Hepatocyte (in vitro differentiated cells): ENCODE results near the gene TUNAR. TPM values are rescaled to one million over a fixed set of nuclear protein-coding genes. Genes with fewer than 3 reads are reported as not detected.
"Not testable (repeated sequence)": the region's sequence is repeated elsewhere in the genome, so short reads cannot be mapped to it uniquely, and the experiment has no call there.

Source experiments
- DNase-seq: peaks from one replicate; pipeline ENCODE4 v3.0.0-alpha.2; 2016; ENCODE audit warnings: low spot score
- H2AFZ ChIP-seq: fragments of 200-600 bp; sonication (generic); 2 replicates; pipeline ENCODE4 v1.6.0; 2016; ENCODE audit warnings: antibody characterized with exemption, mild to moderate bottlenecking
- H3K27ac ChIP-seq: fragments of 200-600 bp; sonication (generic); 2 replicates; pipeline ENCODE4 v1.5.1; 2016; ENCODE audit warnings: mild to moderate bottlenecking
- H3K27me3 ChIP-seq: fragments of 200-600 bp; sonication (generic); 2 replicates; pipeline ENCODE4 v1.6.1; 2016
- H3K36me3 ChIP-seq: fragments of 200-600 bp; sonication (generic); replicated peaks from 2 replicates; pipeline ENCODE4 v1.5.1; 2016; ENCODE audit warnings: low read depth; ENCODE audit not compliant: insufficient read depth
- H3K4me1 ChIP-seq: fragments of 200-600 bp; sonication (generic); 2 replicates; pipeline ENCODE4 v1.5.1; 2016; ENCODE audit warnings: mild to moderate bottlenecking, moderate library complexity; ENCODE audit not compliant: insufficient read depth
- H3K4me2 ChIP-seq: fragments of 200-600 bp; sonication (generic); 2 replicates; pipeline ENCODE4 v1.6.0; 2016
- H3K4me3 ChIP-seq: fragments of 200-600 bp; sonication (generic); 2 replicates; pipeline ENCODE4 v1.5.1; 2016; ENCODE audit warnings: mild to moderate bottlenecking
- H3K79me2 ChIP-seq: fragments of 200-600 bp; sonication (generic); 2 replicates; pipeline ENCODE4 v1.6.0; 2017; ENCODE audit warnings: mild to moderate bottlenecking
- H3K9me2 ChIP-seq: fragments of 200-600 bp; sonication (generic); replicated peaks from 2 replicates; pipeline ENCODE4 v1.6.0; 2017; ENCODE audit warnings: mild to moderate bottlenecking; ENCODE audit not compliant: insufficient read depth
- H3K9me3 ChIP-seq: fragments of 200-600 bp; sonication (generic); 2 replicates; pipeline ENCODE4 v1.5.1; 2016; ENCODE audit warnings: low read depth, mild to moderate bottlenecking
- H4K20me1 ChIP-seq: fragments of 200-600 bp; sonication (generic); 2 replicates; pipeline ENCODE4 v1.6.0; 2016; ENCODE audit warnings: mild to moderate bottlenecking; ENCODE audit not compliant: insufficient read depth, poor library complexity, severe bottlenecking
- EZH2 ChIP-seq: fragments of 200-600 bp; sonication (generic); IDR thresholded peaks from 2 replicates; pipeline ENCODE4 v1.6.1; 2016; ENCODE audit warnings: antibody characterized with exemption, mild to moderate bottlenecking, borderline replicate concordance
- EZH2phosphoT487 ChIP-seq: fragments of 200-600 bp; sonication (generic); IDR thresholded peaks from one replicate; pipeline ENCODE4 v1.6.1; 2018; ENCODE audit warnings: antibody characterized with exemption, mild to moderate bottlenecking, low read depth, moderate library complexity; ENCODE audit not compliant: unreplicated experiment, severe bottlenecking
- WGBS: methylation state at CpG from one replicate; pipeline ENCODE4 v1.1.6; 2016; ENCODE audit warnings: low lambda C conversion rate; ENCODE audit errors: missing lambda C conversion rate; 5-methylcytosine and 5-hydroxymethylcytosine counted together
- polyA plus RNA-seq: library from polyadenylated mRNA; unstranded; fragments of >200 nt; fragmentation: Nextera tagmentation; extraction: Ambion mirVana; gene quantifications from 2 replicates; pipeline ENCODE4 v1.2.1, GENCODE V29; 2016
- total RNA-seq: library from RNA; depleted of rRNA; stranded (reverse); fragments of >200 nt; gene quantifications from 2 replicates; pipeline ENCODE4 v1.2.3, GENCODE V29; 2014
- TF ChIP-seq, protein P1 (sequence below): fragments of 200-600 bp; sonication (generic); IDR thresholded peaks from 2 replicates; pipeline ENCODE4 v1.5.1; 2016; ENCODE audit warnings: antibody characterized with exemption, mild to moderate bottlenecking; ENCODE audit not compliant: poor library complexity

TUNAR gene
- total and polyA plus RNA-seq, 2 experiments from 2014 or later = 0.13 TPM; not detected in 1

DNA sequence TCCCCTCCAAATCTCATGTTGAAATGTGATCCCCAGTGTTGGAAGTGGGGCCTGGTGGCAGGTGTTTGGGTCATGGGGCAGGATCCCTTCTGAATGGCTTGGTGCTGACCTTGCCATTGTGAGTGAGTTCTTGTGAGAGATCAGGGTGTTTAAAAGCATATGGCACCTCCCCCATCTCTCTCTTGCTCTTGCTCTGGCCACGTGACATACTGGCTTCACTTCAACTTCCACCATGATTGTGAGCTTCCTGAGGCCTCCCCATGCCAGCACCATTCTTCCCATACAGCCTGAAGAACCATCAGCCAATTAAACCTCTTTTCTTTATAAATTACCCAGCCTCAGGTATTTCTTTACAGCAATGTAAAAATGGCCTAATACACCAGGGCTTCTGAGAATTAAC, 82.7 kb downstream of the TUNAR start:
- no peaks in the 10 kb centered on the region for H3K27me3 ChIP-seq
- H3K9me2 ChIP-seq = no peaks in the 10 kb centered on the region
- no peak overlapping the region for H3K27ac ChIP-seq
- no peak overlapping the region for H3K4me2 ChIP-seq
- H3K9me3 ChIP-seq = no peaks in the 10 kb centered on the region
- 37% methylated on average over 1 of the region's 1 CpG for WGBS
- TF ChIP-seq, protein P1, sequence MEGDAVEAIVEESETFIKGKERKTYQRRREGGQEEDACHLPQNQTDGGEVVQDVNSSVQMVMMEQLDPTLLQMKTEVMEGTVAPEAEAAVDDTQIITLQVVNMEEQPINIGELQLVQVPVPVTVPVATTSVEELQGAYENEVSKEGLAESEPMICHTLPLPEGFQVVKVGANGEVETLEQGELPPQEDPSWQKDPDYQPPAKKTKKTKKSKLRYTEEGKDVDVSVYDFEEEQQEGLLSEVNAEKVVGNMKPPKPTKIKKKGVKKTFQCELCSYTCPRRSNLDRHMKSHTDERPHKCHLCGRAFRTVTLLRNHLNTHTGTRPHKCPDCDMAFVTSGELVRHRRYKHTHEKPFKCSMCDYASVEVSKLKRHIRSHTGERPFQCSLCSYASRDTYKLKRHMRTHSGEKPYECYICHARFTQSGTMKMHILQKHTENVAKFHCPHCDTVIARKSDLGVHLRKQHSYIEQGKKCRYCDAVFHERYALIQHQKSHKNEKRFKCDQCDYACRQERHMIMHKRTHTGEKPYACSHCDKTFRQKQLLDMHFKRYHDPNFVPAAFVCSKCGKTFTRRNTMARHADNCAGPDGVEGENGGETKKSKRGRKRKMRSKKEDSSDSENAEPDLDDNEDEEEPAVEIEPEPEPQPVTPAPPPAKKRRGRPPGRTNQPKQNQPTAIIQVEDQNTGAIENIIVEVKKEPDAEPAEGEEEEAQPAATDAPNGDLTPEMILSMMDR = no peak
- TF ChIP-seq EZH2phosphoT487 (no peak), EZH2 (no peak)
- no peaks in the 10 kb centered on the region for H3K36me3 ChIP-seq
- no peaks in the 10 kb centered on the region for H3K79me2 ChIP-seq
- DNase-seq = no peak
- H2AFZ ChIP-seq = no peak overlapping the region
- no peaks in the 10 kb centered on the region for H4K20me1 ChIP-seq
- no peak overlapping the region for H3K4me3 ChIP-seq
- H3K4me1 ChIP-seq = no peaks in the 10 kb centered on the region

DNA sequence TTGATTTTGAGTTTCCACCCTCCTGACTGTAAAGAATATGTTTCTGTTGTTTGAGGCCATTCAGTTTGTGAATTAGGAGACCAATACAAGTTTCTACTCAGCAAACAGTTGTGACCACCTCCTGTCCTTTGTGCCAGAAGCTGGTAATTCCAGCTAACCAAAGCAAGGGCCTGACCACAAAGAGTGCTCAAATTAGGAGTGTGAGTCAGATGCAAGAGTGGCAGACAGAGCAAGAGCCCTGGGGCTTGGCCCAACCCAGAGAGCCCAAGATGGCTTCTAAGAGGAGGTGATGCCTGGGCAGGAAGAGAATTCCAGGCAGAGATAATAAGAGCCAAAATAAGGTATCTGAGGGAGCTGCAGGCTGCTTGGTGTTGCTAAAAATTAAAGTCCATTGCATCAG, 84.8 kb downstream of the TUNAR start:
- Histone ChIP-seq H3K4me3 (no peak overlapping the region), H3K27me3 (no peaks in the 10 kb centered on the region), H3K27ac (no peak overlapping the region), H3K36me3 (no peaks in the 10 kb centered on the region), H3K9me2 (no peaks in the 10 kb centered on the region), H3K79me2 (no peaks in the 10 kb centered on the region), H3K4me1 (no peaks in the 10 kb centered on the region), H4K20me1 (no peaks in the 10 kb centered on the region), H3K9me3 (no peaks in the 10 kb centered on the region), H2AFZ (no peak overlapping the region), H3K4me2 (no peak overlapping the region)
- TF ChIP-seq, protein P1 = no peak
- TF ChIP-seq EZH2phosphoT487 (no peak), EZH2 (no peak)
- DNase-seq = no peak

DNA sequence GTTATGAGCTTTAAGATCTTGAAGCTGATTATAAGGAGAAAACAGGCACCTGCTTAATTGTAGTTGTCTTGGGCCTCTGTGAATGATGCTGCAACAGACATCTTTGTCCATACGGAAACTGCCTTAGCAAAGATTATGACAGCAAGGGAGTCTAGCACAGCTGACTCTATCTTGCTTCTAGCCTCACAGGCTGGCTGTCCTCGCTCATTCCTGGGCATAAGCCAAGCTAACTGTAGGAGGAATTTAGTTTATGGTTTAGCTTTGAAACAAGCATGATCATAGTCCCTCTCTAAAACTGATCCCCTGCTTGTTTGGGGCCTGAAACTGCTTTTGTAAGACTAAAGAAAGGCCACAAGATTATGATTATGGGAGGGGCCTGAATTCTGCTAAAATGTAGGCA, 88.3 kb downstream of the TUNAR start:
- Histone ChIP-seq H3K4me3 (no peak overlapping the region), H3K9me3 (no peaks in the 10 kb centered on the region), H3K9me2 (no peaks in the 10 kb centered on the region), H3K4me1 (no peaks in the 10 kb centered on the region), H3K27me3 (no peaks in the 10 kb centered on the region), H3K79me2 (no peaks in the 10 kb centered on the region), H4K20me1 (no peaks in the 10 kb centered on the region), H2AFZ (no peak overlapping the region), H3K36me3 (no peaks in the 10 kb centered on the region), H3K27ac (no peak overlapping the region), H3K4me2 (no peak overlapping the region)
- DNase-seq = no peak
- TF ChIP-seq, protein P1 = no peak
- no peak for TF ChIP-seq EZH2
- TF ChIP-seq EZH2phosphoT487 = no peak
- WGBS = 79% methylated on average over 2 of the region's 2 CpGs

DNA sequence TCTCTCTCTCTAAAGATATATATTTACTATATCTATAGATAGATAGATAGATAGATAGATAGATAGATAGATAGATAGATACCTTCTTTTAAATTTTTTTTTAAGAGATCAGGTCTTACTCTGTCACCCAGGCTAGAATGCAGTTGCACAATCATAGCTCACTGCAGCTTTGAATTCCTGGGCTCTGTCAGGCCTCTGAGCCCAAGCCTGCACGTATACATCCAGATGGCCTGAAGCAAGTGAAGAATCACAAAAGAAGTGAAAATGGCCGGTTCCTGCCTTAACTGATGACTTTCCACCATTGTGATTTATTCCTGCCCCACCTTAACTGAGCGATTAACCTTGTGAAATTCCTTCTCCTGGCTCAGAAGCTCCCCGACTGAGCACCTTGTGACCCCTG, 91.4 kb downstream of the TUNAR start:
- not testable (repeated sequence) for H2AFZ ChIP-seq, H3K4me3 ChIP-seq, H3K9me2 ChIP-seq, H3K79me2 ChIP-seq, DNase-seq, H3K27me3 ChIP-seq, H3K9me3 ChIP-seq, H3K36me3 ChIP-seq, H3K4me1 ChIP-seq, H3K27ac ChIP-seq, H4K20me1 ChIP-seq, H3K4me2 ChIP-seq
- WGBS = 55% methylated on average over 4 of the region's 4 CpGs

Other genes with a start within 250 kb of the TUNAR start
- 0.50 TPM in 1 of 2 replicates, not detected in the other for gene TCL1B, start 190.4 kb upstream of the TUNAR start, total RNA-seq
- not detected in 2 replicates for gene TCL1B, start 190.4 kb upstream of the TUNAR start, polyA plus RNA-seq
- not detected in 2 replicates for gene TCL1A, start 162.7 kb upstream of the TUNAR start, total RNA-seq
- gene TCL1A, start 162.7 kb upstream of the TUNAR start, polyA plus RNA-seq = not detected in 2 replicates
- 16.3 and 17.0 TPM in 2 replicates for gene C14orf132, start 162.5 kb downstream of the TUNAR start, total RNA-seq
- gene C14orf132, start 162.5 kb downstream of the TUNAR start, polyA plus RNA-seq = 19.3 and 26.5 TPM in 2 replicates